PC-9 (cell line): ENCODE measurements around the gene RCBTB1. TPM values are rescaled to one million over a fixed set of nuclear protein-coding genes. Genes with fewer than 3 reads are reported as not detected.

Experiments used
- BruUV-seq: library from RNA; stranded (reverse); fragments of 400-500 nt; replicated peaks from 2 replicates; lab custom pipeline; 2021; lab: Mats Ljungman, UMichigan
- CTCF ChIA-PET: fragments of 300-600 bp; sonication (Branson Sonifier 250); formaldehyde crosslinking; loops from one replicate; lab custom pipeline; 2022; ENCODE audit warnings: antibody characterized with exemption; lab: Charles Lee
- POLR2A ChIA-PET: fragments of 300-600 bp; sonication (Branson Sonifier 250); formaldehyde crosslinking; loops from one replicate; lab custom pipeline; 2022; ENCODE audit warnings: antibody characterized with exemption; ENCODE audit not compliant: unreplicated experiment; lab: Charles Lee
- DNase-seq, 2 experiments: peaks; one replicate each; pipeline versions ENCODE4 v3.0.0 to v3.0.0-alpha.2; 2015 to 2022; ENCODE audit warnings: mixed read lengths in 1 of 2
- H2AFZ ChIP-seq: fragments of 200-600 bp; sonication (generic); 2 replicates; pipeline ENCODE4 v1.8.1; 2017; ENCODE audit warnings: antibody characterized with exemption
- H3F3A ChIP-seq: fragments of 200-600 bp; sonication (generic); 2 replicates; pipeline ENCODE4 v1.8.1; 2017; ENCODE audit warnings: antibody characterized with exemption, mild to moderate bottlenecking, low read depth; ENCODE audit not compliant: insufficient read depth
- H3K27ac ChIP-seq: fragments of 200-600 bp; sonication (generic); 2 replicates; pipeline ENCODE4 v1.6.1; 2016; ENCODE audit warnings: mixed run types
- H3K27me3 ChIP-seq: fragments of 200-600 bp; sonication (generic); 2 replicates; pipeline ENCODE4 v1.6.1; 2016; ENCODE audit warnings: low read depth, mixed run types; ENCODE audit not compliant: insufficient read depth
- H3K36me3 ChIP-seq: fragments of 200-600 bp; sonication (generic); 2 replicates; pipeline ENCODE4 v1.6.1; 2016; ENCODE audit warnings: low read depth, mixed run types
- H3K4me1 ChIP-seq: fragments of 200-600 bp; sonication (generic); replicated peaks from 2 replicates; pipeline ENCODE4 v1.6.1; 2016; ENCODE audit warnings: mixed run types; ENCODE audit not compliant: insufficient read depth
- H3K4me2 ChIP-seq: fragments of 200-600 bp; sonication (generic); 2 replicates; pipeline ENCODE4 v1.6.1; 2017; ENCODE audit warnings: mixed run types
- H3K4me3 ChIP-seq: fragments of 200-600 bp; sonication (generic); 2 replicates; pipeline ENCODE4 v1.6.1; 2016; ENCODE audit warnings: mixed run types
- H3K79me2 ChIP-seq: fragments of 200-600 bp; sonication (generic); 2 replicates; pipeline ENCODE4 v1.6.1; 2017; ENCODE audit warnings: low read depth, mixed run types
- H3K9me2 ChIP-seq: fragments of 200-600 bp; sonication (generic); 2 replicates; pipeline ENCODE4 v1.8.1; 2017; ENCODE audit warnings: mild to moderate bottlenecking; ENCODE audit not compliant: insufficient read depth
- H3K9me3 ChIP-seq: fragments of 200-600 bp; sonication (generic); 2 replicates; pipeline ENCODE4 v1.8.1; 2016; ENCODE audit warnings: low read depth; ENCODE audit not compliant: insufficient read depth
- H4K20me1 ChIP-seq: fragments of 200-600 bp; sonication (generic); 2 replicates; pipeline ENCODE4 v1.8.1; 2017; ENCODE audit not compliant: insufficient read depth
- CTCF ChIP-seq: fragments of 200-600 bp; sonication (generic); conservative IDR thresholded peaks from 2 replicates; pipeline ENCODE4 v1.6.1; 2017; ENCODE audit warnings: mixed run types, antibody characterized with exemption, mild to moderate bottlenecking, moderate library complexity
- EZH2 ChIP-seq: fragments of 200-600 bp; sonication (generic); IDR thresholded peaks from 2 replicates; pipeline ENCODE4 v1.8.0; 2017; ENCODE audit warnings: antibody characterized with exemption, low read depth
- intact Hi-C: fragments of 100-400 bp; cut with micrococcal nuclease; formaldehyde crosslinking; loops from one replicate; pipeline ENCODE4 v1.10.0; 2022; ENCODE audit not compliant: unreplicated experiment
- total RNA-seq: library from RNA; stranded (reverse); gene quantifications from 2 replicates; pipeline ENCODE4 v1.2.3, GENCODE V29; 2021

The RCBTB1 gene
- total RNA-seq, 1 experiment from 2014 or later, result 16.1 TPM

- no peaks in the 10 kb centered on the region for H3K9me3 ChIP-seq
- no peaks in the 10 kb centered on the region for H3K9me2 ChIP-seq
- H3K27me3 ChIP-seq, result no peaks in the 10 kb centered on the region
- no peak overlapping the region for H3K27ac ChIP-seq
- TF ChIP-seq EZH2 (no peak), CTCF (no peak)
- ChIA-PET CTCF (no interaction called here), POLR2A (no interaction called here)
- no peak overlapping the region for H2AFZ ChIP-seq
- H3F3A ChIP-seq, result no peaks in the 10 kb centered on the region
- intact Hi-C loops, result no loop called here
- H3K4me3 ChIP-seq, result no peak overlapping the region
- H3K4me1 ChIP-seq, result no peaks in the 10 kb centered on the region
- no TSS peak for BruUV-seq
- H3K79me2 ChIP-seq, result no peaks in the 10 kb centered on the region
- H3K4me2 ChIP-seq, result no peak overlapping the region
- DNase-seq, result no peak
- no peaks in the 10 kb centered on the region for H3K36me3 ChIP-seq
- H4K20me1 ChIP-seq, result no peaks in the 10 kb centered on the region
Observed at GRCh38 chr13:49533591-49534269, 51.6 kb downstream of the RCBTB1 start.

DNA sequence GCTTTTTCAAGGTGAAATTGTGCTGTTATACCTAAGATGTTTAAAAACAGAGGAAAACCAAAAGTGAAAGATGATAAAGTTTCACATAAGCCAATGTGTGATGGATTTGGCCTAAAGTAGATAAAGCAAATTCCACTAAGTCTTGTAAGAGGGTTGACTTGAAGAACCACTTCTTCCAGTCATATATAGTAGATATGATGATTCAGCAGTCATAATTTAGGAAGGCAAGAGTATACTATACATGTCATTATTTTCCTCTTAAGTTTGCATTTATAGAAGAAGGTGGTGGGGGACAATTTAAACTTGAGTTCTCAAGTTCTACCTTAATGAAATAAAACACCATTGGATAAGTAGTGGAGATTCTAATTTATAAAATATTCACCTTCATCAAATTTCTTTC, 52.3 kb downstream of the RCBTB1 start:
- BruUV-seq, result no TSS peak
- H3K27me3 ChIP-seq, result no peaks in the 10 kb centered on the region
- H4K20me1 ChIP-seq, result no peaks in the 10 kb centered on the region
- TF ChIP-seq EZH2, result no peak
- ChIA-PET CTCF (no interaction called here), POLR2A (no interaction called here)
- no peaks in the 10 kb centered on the region for H3F3A ChIP-seq
- intact Hi-C loops, result no loop called here
- no peaks in the 10 kb centered on the region for H3K79me2 ChIP-seq
- no peaks in the 10 kb centered on the region for H3K9me2 ChIP-seq
- H3K9me3 ChIP-seq, result no peaks in the 10 kb centered on the region
- H3K4me2 ChIP-seq, result no peak overlapping the region
- no peak for DNase-seq
- no peak overlapping the region for H2AFZ ChIP-seq
- H3K4me3 ChIP-seq, result no peak overlapping the region
- H3K27ac ChIP-seq, result no peak overlapping the region
- H3K36me3 ChIP-seq, result no peaks in the 10 kb centered on the region
- no peaks in the 10 kb centered on the region for H3K4me1 ChIP-seq

DNA sequence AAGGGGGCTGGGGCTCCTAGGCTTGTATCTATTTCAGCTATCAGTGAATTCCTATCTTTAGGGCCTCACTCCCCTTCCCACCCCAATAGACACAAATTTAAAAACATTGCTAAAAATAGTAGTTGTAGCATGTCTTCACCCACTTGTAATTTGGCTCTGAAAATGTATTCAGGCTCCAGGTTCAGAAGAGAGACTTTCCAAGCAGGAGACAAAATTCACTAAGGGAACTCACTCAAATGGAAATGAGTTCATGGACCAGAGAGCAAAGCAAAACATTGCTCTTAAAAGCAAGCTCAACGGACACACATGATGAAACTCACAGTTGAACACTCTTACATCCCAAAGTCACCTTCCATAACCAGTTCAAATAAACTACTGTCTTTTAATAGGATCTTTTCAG, 52.8 kb downstream of the RCBTB1 start:
- Histone ChIP-seq H2AFZ (no peak overlapping the region), H3K79me2 (no peaks in the 10 kb centered on the region), H3K4me1 (no peaks in the 10 kb centered on the region), H3K27me3 (no peaks in the 10 kb centered on the region), H3F3A (no peaks in the 10 kb centered on the region), H4K20me1 (no peaks in the 10 kb centered on the region), H3K4me2 (no peak overlapping the region), H3K9me3 (no peaks in the 10 kb centered on the region), H3K36me3 (no peaks in the 10 kb centered on the region), H3K9me2 (no peaks in the 10 kb centered on the region), H3K27ac (no peak overlapping the region), H3K4me3 (no peak overlapping the region)
- POLR2A ChIA-PET, result no interaction called here
- intact Hi-C loops, result no loop called here
- TF ChIP-seq CTCF (no peak), EZH2 (no peak)
- CTCF ChIA-PET, result no interaction called here
- BruUV-seq, result no TSS peak
- DNase-seq, result no peak

DNA sequence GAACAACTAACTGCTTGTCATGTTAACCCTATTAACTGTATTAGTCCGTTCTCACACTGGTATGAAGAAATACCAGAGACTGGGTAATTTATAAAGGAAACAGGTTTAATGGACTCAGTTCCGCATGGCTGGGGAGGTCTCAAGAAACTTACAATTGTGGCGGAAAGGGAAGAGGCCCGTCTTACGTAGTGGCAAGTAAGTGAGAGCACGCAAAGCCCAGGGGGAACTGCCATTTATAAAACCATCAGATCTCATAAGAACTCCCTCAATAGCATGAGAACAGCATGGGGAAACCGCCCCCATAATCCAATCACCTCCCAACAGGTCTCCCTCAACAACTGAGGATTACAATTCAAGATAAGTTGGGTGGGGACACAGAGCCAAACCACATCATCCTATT, 54.9 kb downstream of the RCBTB1 start:
- TF ChIP-seq EZH2, result no peak
- TF ChIP-seq CTCF, result no peak
- H3K27me3 ChIP-seq, result no peaks in the 10 kb centered on the region
- no peak for DNase-seq
- no peak overlapping the region for H3K27ac ChIP-seq
- H3F3A ChIP-seq, result no peaks in the 10 kb centered on the region
- no peaks in the 10 kb centered on the region for H4K20me1 ChIP-seq
- H3K36me3 ChIP-seq, result no peaks in the 10 kb centered on the region
- BruUV-seq, result no TSS peak
- intact Hi-C loops, result no loop called here
- no peak overlapping the region for H2AFZ ChIP-seq
- no peaks in the 10 kb centered on the region for H3K79me2 ChIP-seq
- H3K9me3 ChIP-seq, result no peaks in the 10 kb centered on the region
- H3K4me3 ChIP-seq, result no peak overlapping the region
- ChIA-PET POLR2A (no interaction called here), CTCF (no interaction called here)
- no peaks in the 10 kb centered on the region for H3K9me2 ChIP-seq
- no peaks in the 10 kb centered on the region for H3K4me1 ChIP-seq
- H3K4me2 ChIP-seq, result no peak overlapping the region
